Fibroblast of lung (primary cell): ENCODE data around the gene SEMA4C.

Experiments
- CTCF ChIP-seq, 2 donors: IDR thresholded peaks in 1 of 2; conservative IDR thresholded peaks in 1 of 2; 1 replicate in 1 of 2; 2 replicates in 1 of 2; pipeline ENCODE4 v1.5.1; 2011 to 2012; ENCODE audit warnings: low read length in 2 of 2, control low read depth in 1 of 2, inconsistent platforms in 1 of 2, low read depth in 1 of 2, mild to moderate bottlenecking in 1 of 2
- EZH2 ChIP-seq: IDR thresholded peaks from 2 replicates; pipeline ENCODE4 v1.5.1; 2012; ENCODE audit warnings: low read length, control low read depth, mild to moderate bottlenecking; ENCODE audit errors: missing control alignments

GRCh38 chr2:96918092-96918753 lies 48.3 kb upstream of the SEMA4C start:
- no peak for TF ChIP-seq CTCF (conservative IDR thresholded peaks at IDR 0.05 in 1 of 2, IDR thresholded peaks at IDR 0.05 in 1 of 2; ENCODE audit: low read depth in 1 of 2, low read length in 2 of 2)
- no peak for TF ChIP-seq EZH2
